SK-N-DZ (cell line): ENCODE measurements around the gene KRTAP1-3. TPM values are rescaled to one million over a fixed set of nuclear protein-coding genes. Genes with fewer than 3 reads are reported as not detected.
"Not testable (repeated sequence)": the region's sequence is repeated elsewhere in the genome, so short reads cannot be mapped to it uniquely, and the experiment has no call there.

ENCODE experiments used
- DNase-seq: peaks from one replicate; pipeline ENCODE4 v3.0.0-alpha.2; 2015; ENCODE audit warnings: low spot score
- polyA plus RNA-seq, 2 experiments: library from polyadenylated mRNA; depleted of rRNA; stranded (reverse); fragments of >200 nt; gene quantifications; 2 replicates each; pipeline ENCODE4 v1.2.3, GENCODE V29; 2014

KRTAP1-3 gene, protein sequence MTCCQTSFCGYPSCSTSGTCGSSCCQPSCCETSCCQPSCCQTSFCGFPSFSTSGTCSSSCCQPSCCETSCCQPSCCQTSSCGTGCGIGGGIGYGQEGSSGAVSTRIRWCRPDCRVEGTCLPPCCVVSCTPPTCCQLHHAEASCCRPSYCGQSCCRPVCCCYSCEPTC
- polyA plus RNA-seq (2014; cell fraction: cytosol; rRNA removed) = not detected in 2 replicates
- polyA plus RNA-seq (2014; cell fraction: nucleus; rRNA removed) = not detected in 2 replicates

DNA sequence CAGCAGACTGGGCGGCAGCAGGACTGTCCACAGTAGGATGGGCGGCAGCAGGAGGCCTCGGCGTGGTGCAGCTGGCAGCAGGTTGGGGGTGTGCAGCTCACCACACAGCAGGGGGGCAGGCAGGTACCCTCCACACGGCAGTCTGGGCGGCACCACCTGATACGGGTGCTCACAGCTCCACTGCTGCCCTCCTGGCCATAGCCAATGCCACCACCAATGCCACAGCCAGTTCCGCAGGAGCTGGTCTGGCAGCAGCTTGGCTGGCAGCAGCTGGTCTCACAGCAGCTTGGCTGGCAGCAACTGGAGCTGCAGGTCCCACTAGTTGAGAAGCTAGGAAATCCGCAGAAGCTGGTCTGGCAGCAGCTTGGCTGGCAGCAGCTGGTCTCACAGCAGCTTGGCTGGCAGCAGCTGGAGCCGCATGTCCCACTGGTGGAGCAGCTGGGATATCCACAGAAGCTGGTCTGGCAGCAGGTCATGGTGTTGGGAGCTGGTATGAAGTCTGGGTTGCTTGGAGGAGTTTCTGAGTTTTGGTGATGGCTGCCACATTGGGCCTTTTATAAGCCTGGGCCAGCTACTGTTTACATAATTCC is at the start of gene KRTAP1-3:
TSS of gene KRTAP1-3 (minus strand) at position 529 of the 590 bp plus-strand sequence. CDS start at position 476, 53 bp downstream.
- DNase-seq = not testable (repeated sequence)

DNA sequence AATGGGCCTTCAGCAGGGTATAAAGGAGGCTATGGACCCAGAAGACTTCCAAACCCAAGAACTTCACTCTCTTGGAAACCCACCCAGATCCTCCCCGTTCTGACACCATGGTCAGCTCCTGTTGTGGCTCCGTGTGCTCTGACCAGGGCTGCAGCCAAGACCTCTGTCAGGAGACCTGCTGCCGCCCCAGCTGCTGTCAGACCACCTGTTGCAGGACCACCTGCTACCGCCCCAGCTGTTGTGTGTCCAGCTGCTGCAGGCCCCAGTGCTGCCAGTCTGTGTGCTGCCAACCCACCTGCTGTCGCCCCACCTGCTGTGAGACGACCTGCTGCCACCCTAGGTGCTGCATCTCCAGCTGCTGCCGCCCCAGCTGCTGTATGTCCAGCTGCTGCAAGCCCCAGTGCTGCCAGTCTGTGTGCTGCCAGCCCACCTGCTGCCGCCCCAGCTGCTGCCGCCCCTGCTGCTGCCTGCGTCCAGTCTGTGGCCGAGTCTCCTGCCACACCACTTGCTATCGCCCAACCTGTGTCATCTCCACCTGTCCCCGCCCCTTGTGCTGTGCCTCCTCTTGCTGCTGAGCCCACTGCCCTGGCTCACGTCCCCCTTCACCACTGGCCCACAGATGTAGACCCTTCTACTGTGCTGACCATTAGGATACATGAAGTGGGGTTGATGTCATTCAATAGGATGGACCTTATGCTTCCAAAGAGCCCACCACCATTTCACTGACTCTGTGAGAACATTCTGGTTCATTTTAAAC is 49.6 kb upstream of the KRTAP1-3 start, which contains the start of gene KRTAP4-7:
TSS of gene KRTAP4-7 (plus strand) at position 51 of the 757 bp plus-strand sequence. CDS start at position 108, 57 bp downstream.
- not testable (repeated sequence) for DNase-seq

DNA sequence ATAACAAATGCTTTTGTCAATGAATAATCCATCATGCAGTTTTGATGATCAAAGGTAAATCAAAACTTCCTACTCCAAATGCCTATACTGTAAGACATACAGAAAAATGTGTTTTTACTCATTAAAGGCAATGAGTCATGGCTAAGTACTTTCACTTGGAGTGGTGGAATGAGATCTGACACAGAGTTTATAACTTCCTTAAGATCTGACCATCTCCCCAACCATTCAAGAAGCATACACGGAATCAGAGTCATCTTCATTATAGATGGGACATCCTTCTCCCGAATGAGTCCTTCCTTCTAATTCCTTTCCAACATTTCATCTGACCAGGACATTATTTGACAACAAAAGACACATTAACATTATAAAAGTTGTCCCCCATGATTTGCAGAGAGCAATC is 48.8 kb upstream of the KRTAP1-3 start:
- not testable (repeated sequence) for DNase-seq

GRCh38 chr17:41082626-41083025 is 48.0 kb upstream of the KRTAP1-3 start:
- no peak for DNase-seq

DNA sequence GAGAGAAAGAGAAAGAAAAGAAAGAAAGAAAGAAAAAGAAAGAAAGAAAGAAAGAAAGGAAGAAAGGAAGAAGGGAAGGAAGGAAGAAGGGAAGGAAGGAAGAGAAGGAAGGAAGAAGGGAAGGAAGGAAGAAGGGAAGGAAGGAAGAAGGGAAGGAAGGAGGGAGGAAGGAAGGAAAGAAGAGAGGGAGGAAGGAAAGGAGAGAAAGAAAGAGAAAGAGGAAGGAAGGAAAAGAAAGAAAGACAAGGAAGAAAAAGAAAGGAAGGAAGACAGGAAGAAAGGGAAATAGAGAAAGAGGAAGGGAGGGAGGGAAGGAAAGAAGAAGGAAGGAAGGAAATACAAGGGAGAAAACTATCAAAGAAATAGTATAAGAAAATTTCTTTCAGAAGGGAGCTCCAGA is 42.1 kb upstream of the KRTAP1-3 start:
- DNase-seq = no peak

- DNase-seq = no peak
Observed at GRCh38 chr17:41073676-41074075, 39.0 kb upstream of the KRTAP1-3 start.

DNA sequence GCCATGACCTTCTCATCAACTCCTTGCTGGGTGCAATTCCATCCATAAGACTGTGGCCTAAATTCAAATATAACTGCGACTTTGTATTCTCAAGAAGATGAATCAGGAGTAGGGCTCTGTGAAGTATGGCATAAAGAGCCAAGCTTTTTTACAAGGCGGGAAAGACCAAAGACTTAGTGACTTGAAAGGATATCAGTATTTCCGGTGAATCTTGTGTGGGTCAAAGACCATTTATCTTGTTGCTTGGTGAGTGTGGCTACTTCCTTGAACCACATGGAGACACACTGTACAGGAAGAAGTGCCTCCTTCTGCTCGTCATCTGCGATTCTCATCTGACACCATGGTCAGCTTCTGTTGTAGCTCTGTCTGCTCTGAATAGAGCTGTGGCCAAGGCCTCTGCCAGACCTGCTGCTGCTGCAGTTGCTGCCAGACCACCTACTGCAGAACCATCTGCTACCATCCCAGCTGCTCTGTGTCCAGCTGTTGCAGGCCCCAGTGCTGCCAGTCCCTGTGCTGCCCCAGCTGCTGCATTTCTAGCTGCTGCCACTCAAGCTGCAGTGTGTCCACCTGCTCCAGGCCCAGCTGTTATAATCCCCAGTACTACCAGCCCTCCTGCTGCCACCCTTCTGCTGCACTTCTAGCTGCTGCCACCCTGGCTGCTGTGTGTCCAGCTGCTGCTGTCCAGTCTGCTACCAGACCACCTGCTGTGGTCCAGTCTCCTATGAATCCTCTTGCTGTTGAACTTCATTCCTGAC is 37.1 kb upstream of the KRTAP1-3 start:
- DNase-seq = no peak

DNA sequence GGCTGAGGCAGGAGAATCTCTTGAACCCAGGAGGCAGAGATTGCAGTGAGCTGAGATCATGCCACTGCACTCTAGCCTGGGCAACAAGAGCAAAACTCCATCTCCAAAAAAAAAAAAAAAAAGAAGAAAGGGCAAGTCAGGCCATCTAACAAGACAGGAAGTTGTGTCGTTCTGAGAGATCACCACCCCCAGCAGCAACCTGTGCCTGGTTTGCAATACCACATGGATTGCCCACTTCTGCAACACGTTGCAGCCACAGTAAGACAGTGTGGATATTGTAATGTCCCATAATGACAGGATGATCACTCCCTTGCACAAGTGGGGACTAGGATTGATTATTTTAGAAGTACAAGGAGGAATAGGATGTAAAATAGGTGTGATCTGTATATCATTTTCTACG is 34.4 kb upstream of the KRTAP1-3 start:
- no peak for DNase-seq

DNA sequence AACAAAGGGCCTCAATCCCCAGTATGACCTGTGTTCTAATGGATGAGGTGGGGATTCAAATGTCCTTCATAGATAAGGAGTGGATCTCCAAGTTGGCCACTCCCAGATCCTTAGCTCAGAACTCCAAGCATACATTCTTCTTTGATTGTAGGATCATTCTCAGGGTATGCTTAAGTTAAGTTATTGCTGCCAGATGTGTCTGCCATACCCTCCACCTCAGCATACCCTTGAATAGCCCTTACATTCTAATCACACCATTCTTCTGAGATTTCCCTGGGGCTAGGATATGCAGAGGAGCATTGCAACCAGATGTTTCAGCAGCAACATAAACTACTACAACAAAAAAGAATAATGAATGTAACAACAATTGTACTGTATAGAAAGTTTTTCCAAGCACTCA is 32.6 kb upstream of the KRTAP1-3 start:
- no peak for DNase-seq

- no peak for DNase-seq
Observed at GRCh38 chr17:41065829-41066624, 31.4 kb upstream of the KRTAP1-3 start, which contains the start of gene KRTAP2-4. KRTAP2-4 (minus strand) TSS chr17:41065879; CDS start chr17:41065845, 34 bp downstream.

DNA sequence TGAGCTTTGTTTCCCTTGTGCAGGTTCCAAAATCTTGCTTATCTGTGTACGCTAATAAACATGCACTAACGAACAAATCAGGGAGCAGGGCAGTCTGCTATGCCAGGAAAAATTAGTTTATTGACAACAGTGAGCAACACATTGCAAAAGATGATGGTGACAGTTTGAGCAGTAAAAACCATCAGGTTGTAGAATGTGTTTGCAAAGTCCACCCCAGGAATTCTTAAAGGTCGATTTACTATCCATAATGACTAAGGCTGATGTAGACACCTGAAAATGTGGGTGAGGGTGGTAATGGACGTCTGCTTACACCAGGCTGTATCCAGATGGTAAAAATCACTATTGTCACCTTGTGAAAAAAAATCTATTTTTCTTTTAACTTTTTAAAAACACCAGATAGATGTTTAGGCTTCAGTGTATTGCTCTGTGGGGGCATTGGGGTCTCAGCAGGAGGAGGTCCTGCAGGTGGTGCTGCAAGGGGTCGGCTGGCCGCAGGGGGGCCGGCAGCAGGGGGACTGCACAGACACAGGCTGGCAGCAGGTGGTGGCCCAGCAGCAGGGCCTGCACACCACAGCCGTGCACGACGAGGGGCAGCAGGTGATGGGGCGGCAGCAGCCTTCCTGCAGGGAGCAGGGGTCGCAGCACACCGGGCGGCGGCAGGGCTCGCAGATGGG is 30.5 kb upstream of the KRTAP1-3 start:
- DNase-seq = not testable (repeated sequence)

- no peak for DNase-seq
Observed at GRCh38 chr17:41064301-41064700, 29.6 kb upstream of the KRTAP1-3 start.

DNA sequence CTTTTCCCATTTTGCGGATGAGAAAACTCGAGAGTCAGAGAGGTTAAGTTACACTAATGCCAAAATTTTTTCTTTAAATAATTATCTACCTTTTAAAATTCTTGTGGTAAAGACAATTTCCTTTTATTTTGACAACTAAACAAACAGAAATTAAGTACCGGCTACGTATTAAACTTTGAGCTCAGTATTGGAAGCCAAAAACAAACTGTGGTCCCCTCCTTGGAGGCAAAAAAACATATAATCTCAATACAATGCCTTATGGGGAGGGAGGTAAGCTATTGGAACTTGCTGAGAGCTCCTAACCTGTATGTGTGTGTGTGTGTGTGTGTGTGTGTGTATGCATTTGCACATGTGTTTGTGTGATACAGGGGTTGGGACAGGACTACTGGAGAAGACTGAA is 28.8 kb upstream of the KRTAP1-3 start:
- no peak for DNase-seq

DNA sequence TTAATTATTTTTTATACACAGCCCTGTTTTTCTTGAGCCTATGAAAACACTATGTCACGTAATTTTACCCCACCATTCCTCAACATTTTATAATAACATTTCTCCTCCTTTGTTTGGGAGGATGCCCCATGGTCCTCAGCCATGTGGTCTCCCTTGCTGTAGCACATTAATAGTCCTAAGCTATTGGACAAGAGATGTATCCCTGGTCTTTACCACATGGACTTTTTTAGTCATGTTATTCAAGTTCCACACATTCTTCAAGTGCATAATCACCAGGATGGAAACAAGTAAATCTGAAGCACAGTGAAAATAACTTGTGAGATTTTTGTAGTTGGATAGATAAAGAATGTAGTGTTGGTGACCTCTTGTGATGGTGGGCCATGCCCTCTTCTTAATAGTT is 27.3 kb upstream of the KRTAP1-3 start:
- DNase-seq = no peak

DNA sequence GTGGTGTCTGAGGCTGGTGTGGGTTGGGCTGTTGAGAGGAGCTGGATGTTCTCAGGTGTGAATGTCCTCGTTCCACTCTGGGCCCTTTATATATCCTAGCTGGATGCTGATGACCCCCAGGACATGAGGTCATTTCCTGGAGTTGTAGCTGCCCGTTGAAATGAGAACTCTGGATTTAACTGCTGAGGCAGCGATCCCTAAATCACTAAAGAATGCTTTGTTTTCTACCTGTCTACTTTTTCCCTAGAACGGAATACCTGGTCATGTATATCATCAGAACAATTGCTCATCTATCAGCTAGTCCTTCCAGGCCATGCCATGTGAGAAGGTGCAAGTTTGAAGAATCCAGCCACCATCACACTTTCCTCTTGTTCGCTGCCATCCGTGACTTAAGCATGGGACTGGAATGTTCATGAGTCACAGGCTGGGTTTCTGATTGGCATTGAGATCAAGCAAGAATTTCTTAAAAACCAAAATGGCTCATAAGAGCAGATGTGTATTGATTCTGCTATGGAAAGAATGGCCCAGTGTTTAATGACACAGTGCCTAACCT is 25.5 kb upstream of the KRTAP1-3 start, which contains the start of gene KRTAP2-3:
TSS of gene KRTAP2-3 (minus strand) at position 63 of the 553 bp plus-strand sequence. CDS start 64 bp downstream, outside the sequence.
- no peak for DNase-seq

DNA sequence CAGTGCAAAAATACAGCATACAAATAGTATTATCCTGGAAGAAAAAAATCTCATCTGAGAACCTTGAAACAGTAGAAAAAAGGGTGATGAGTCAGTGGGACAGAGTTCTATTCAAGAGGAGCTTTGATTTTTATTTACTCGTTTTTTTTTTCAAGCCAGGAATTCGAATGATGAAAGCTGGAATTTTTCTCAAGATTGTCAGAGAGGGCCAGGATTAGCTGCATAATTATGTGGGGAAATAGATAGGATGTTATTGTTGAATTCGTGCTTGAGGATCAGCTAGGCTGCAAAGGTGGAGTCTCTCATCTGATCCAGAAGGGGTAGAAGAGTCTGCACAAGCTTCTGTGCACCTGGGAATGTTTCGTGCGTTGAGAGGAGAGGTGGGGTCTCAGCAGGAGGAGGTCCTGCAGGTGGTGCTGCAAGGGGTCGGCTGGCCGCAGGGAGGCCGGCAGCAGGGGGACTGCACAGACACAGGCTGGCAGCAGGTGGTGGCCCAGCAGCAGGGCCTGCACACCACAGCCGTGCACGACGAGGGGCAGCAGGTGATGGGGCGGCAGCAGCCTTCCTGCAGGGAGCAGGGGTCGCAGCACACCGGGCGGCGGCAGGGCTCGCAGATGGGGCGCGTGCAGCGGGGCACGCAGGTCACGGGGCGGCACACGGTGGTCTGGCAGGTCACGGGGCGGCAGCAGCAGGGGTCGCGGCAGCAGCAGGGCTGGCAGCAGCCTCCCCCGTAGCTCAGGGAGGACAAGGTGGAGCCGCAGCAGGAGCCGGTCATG is 24.8 kb upstream of the KRTAP1-3 start:
- not testable (repeated sequence) for DNase-seq

- no peak for DNase-seq
Observed at GRCh38 chr17:41058741-41059140, 24.1 kb upstream of the KRTAP1-3 start.

DNA sequence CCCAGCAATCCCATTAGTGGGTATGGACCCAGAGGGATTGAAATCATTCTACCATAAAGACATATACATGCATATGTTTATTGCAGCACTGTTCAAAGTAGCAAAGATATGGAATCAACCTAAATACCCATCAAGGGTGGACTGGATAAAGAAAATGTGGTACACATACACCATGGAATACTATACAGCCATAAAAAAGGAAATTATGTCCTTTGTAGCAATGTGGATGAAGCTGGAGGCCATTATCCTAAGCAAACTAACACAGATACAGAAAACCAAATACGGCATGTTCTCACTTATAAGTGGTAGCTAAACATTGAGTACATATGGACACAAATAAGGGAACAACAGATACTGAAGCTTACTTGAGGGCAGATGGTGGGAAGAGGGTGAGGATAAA is 22.9 kb upstream of the KRTAP1-3 start:
- no peak for DNase-seq

DNA sequence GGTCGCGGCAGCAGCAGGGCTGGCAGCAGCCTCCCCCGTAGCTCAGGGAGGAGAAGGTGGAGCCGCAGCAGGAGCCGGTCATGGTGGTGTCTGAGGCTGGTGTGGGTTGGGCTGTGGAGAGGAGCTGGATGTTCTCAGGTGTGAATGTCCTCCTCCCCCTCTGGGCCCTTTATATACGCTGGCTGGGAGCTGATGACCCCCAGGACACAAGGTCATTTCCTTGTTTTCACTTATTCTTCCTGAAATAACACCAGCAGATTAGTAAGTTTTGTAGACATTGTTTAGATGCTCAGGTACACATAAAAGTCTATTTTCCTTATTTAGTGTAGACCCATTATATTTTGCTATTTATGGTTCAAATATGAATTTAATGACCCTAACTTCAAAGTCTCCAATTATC is 20.5 kb upstream of the KRTAP1-3 start, which contains the start of gene KRTAP2-2:
TSS of gene KRTAP2-2 (minus strand) at position 101 of the 400 bp plus-strand sequence. CDS start at position 82, 19 bp downstream.
- DNase-seq = not testable (repeated sequence)
